ENCODE measurements around the gene KAT6B. TPM values are rescaled to one million over a fixed set of nuclear protein-coding genes. Genes with fewer than 3 reads are reported as not detected.
"Not testable (repeated sequence)": the region's sequence is repeated elsewhere in the genome, so short reads cannot be mapped to it uniquely, and the experiment has no call there.

Gene KAT6B
- total and polyA plus RNA-seq, 7 donors = 2.1 to 21.3 (median 16.9) TPM

GRCh38 chr10:74875966-74876365 lies 49.6 kb downstream of the KAT6B start:
- DNase-seq (no peak), ATAC-seq (no peak)
- intact Hi-C loops (cut with DNase I) = no loop called here
- Histone ChIP-seq H3K27ac (no peak overlapping the region), H3K36me3 (ENCODE audit: insufficient read depth in 1 of 2, low read depth in 1 of 2) (no peaks in the 10 kb centered on the region), H3K27me3 (ENCODE audit: insufficient read depth in 3 of 3, low read length in 2 of 3) (no peaks in the 10 kb centered on the region), H3K4me3 (no peak overlapping the region), H3K4me1 (peaks cover 19% of the 10 kb centered on the region), H3K9me3 (no peaks in the 10 kb centered on the region)
- WGBS, 3 donors = 49 to 70% (median 52%) methylated on average over 1 of the region's 1 CpG
- TF ChIP-seq CTCF (IDR thresholded peaks at IDR 0.05) = no peak

GRCh38 chr10:74877054-74877453 lies 50.7 kb downstream of the KAT6B start:
- DNase-seq; H3K36me3 ChIP-seq (ENCODE audit: insufficient read depth in 1 of 2, low read depth in 1 of 2); ATAC-seq; H3K27ac ChIP-seq; H3K4me3 ChIP-seq; H3K27me3 ChIP-seq (ENCODE audit: insufficient read depth in 3 of 3, low read length in 2 of 3); H3K9me3 ChIP-seq; intact Hi-C loops (cut with DNase I): not testable (repeated sequence)
- H3K4me1 ChIP-seq = peaks cover 23% of the 10 kb centered on the region
- 82 to 95% (median 83%) methylated on average over 5 of the region's 5 CpGs for WGBS, 3 donors

- Histone ChIP-seq H3K36me3 (ENCODE audit: insufficient read depth in 1 of 2, low read depth in 1 of 2) (no peaks in the 10 kb centered on the region), H3K4me3 (no peak overlapping the region), H3K27me3 (ENCODE audit: insufficient read depth in 3 of 3, low read length in 2 of 3) (no peaks in the 10 kb centered on the region), H3K4me1 (peaks cover 30% of the 10 kb centered on the region), H3K9me3 (no peaks in the 10 kb centered on the region), H3K27ac (no peak overlapping the region)
- ATAC-seq = no peak
- no peak for TF ChIP-seq CTCF (IDR thresholded peaks at IDR 0.05)
- intact Hi-C loops (cut with DNase I) = no loop called here
- no peak for DNase-seq
Measured at GRCh38 chr10:74877898-74878297, 51.5 kb downstream of the KAT6B start.

- 96 to 99% (median 98%) methylated on average over 3 of the region's 3 CpGs for WGBS, 3 donors
- intact Hi-C loops (cut with DNase I) = no loop called here
- H3K36me3 ChIP-seq (ENCODE audit: insufficient read depth in 1 of 2, low read depth in 1 of 2) = no peaks in the 10 kb centered on the region
- no peak overlapping the region for H3K4me3 ChIP-seq
- no peak for ATAC-seq
- TF ChIP-seq CTCF (IDR thresholded peaks at IDR 0.05) = no peak
- no peaks in the 10 kb centered on the region for H3K27me3 ChIP-seq (ENCODE audit: insufficient read depth in 3 of 3, low read length in 2 of 3)
- H3K27ac ChIP-seq = no peak overlapping the region
- peaks cover 33% of the 10 kb centered on the region for H3K4me1 ChIP-seq
- DNase-seq = no peak
- no peaks in the 10 kb centered on the region for H3K9me3 ChIP-seq
Measured at GRCh38 chr10:74880041-74880440, 53.6 kb downstream of the KAT6B start.

- H3K9me3 ChIP-seq = no peaks in the 10 kb centered on the region
- no peaks in the 10 kb centered on the region for H3K36me3 ChIP-seq (ENCODE audit: insufficient read depth in 1 of 2, low read depth in 1 of 2)
- no peak for ATAC-seq
- no peak for TF ChIP-seq CTCF (IDR thresholded peaks at IDR 0.05)
- WGBS, 3 donors = 91 to 95% (median 92%) methylated on average over 7 of the region's 7 CpGs
- H3K27me3 ChIP-seq (ENCODE audit: insufficient read depth in 3 of 3, low read length in 2 of 3) = no peaks in the 10 kb centered on the region
- no peak overlapping the region for H3K27ac ChIP-seq
- DNase-seq = no peak
- no peak overlapping the region for H3K4me3 ChIP-seq
- peaks cover 27% of the 10 kb centered on the region for H3K4me1 ChIP-seq
- intact Hi-C loops (cut with DNase I) = no loop called here
Measured at GRCh38 chr10:74881253-74881884, 55.0 kb downstream of the KAT6B start.
